ENCODE measurements around the gene IER3IP1.

Gene IER3IP1

GRCh38 chr18:47180765-47181164, 4.6 kb upstream of the IER3IP1 start:
- Histone ChIP-seq H3K9ac (ENCODE audit: low read length) (no peak overlapping the region), H3K27me3 (ENCODE audit: low read length) (no peaks in the 10 kb centered on the region), H4K20me1 (ENCODE audit: low read depth, low read length) (no peaks in the 10 kb centered on the region), H2AFZ (ENCODE audit: low read depth, low read length, severe bottlenecking) (no peak overlapping the region), H3K4me2 (ENCODE audit: low read depth, low read length, poor library complexity, severe bottlenecking) (no peak overlapping the region), H3K27ac (ENCODE audit: low read depth, low read length) (no peak overlapping the region), H3K36me3 (ENCODE audit: low read length) (0 out of 2 replicates have a peak, but pooled peaks cover 3% of the 10 kb centered on the region), H3K9me3 (ENCODE audit: insufficient read depth, low read length) (peaks cover 26% of the 10 kb centered on the region; the same call in 1 of the 2 replicates), H3K9me2 (replicated peaks; ENCODE audit: insufficient read depth, low read length) (no peaks in the 10 kb centered on the region), H3F3A (ENCODE audit: insufficient read depth) (no peaks in the 10 kb centered on the region), H3K79me2 (ENCODE audit: insufficient read depth, low read length) (peaks cover 3% of the 10 kb centered on the region), H3K4me3 (ENCODE audit: insufficient read depth, low read length, poor library complexity, severe bottlenecking) (no peak overlapping the region)
- TF ChIP-seq, protein P1, sequence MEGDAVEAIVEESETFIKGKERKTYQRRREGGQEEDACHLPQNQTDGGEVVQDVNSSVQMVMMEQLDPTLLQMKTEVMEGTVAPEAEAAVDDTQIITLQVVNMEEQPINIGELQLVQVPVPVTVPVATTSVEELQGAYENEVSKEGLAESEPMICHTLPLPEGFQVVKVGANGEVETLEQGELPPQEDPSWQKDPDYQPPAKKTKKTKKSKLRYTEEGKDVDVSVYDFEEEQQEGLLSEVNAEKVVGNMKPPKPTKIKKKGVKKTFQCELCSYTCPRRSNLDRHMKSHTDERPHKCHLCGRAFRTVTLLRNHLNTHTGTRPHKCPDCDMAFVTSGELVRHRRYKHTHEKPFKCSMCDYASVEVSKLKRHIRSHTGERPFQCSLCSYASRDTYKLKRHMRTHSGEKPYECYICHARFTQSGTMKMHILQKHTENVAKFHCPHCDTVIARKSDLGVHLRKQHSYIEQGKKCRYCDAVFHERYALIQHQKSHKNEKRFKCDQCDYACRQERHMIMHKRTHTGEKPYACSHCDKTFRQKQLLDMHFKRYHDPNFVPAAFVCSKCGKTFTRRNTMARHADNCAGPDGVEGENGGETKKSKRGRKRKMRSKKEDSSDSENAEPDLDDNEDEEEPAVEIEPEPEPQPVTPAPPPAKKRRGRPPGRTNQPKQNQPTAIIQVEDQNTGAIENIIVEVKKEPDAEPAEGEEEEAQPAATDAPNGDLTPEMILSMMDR (IDR thresholded peaks at IDR 0.05; ENCODE audit: insufficient read depth, low read length, poor library complexity, severe bottlenecking): no peak
- no peak for TF ChIP-seq EZH2phosphoT487 (conservative IDR thresholded peaks at IDR 0.05; ENCODE audit: low read length)

DNA sequence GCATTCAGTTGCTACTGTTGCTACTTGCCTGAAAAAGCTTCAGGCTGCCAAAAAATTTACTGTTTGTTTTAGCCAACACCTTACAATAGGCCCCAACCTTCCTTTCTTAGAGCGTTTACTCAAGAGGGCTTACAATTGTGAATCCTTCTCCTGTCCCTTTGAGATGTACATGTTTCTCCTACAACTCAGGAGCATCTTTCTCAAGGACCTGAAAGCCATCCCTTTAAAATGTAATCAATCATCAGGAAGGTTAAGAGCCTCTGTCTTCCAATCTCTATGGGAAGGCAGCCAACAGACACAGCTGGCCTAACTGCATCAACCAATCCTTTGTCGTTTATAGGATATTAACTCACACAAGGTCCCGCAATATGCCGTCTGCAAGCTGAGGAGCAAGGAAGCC, 3.4 kb upstream of the IER3IP1 start:
- Histone ChIP-seq H3K79me2 (ENCODE audit: insufficient read depth, low read length) (peaks cover 16% of the 10 kb centered on the region), H3K27ac (ENCODE audit: low read depth, low read length) (no peak overlapping the region), H3K36me3 (ENCODE audit: low read length) (no peaks in the 10 kb centered on the region), H3F3A (ENCODE audit: insufficient read depth) (no peaks in the 10 kb centered on the region), H3K4me2 (ENCODE audit: low read depth, low read length, poor library complexity, severe bottlenecking) (no peak overlapping the region), H3K4me3 (ENCODE audit: insufficient read depth, low read length, poor library complexity, severe bottlenecking) (no peak overlapping the region), H3K9ac (ENCODE audit: low read length) (no peak overlapping the region), H3K27me3 (ENCODE audit: low read length) (no peaks in the 10 kb centered on the region), H3K9me3 (ENCODE audit: insufficient read depth, low read length) (peaks cover 14% of the 10 kb centered on the region; the same call in 1 of the 2 replicates), H4K20me1 (ENCODE audit: low read depth, low read length) (no peaks in the 10 kb centered on the region), H3K9me2 (replicated peaks; ENCODE audit: insufficient read depth, low read length) (no peaks in the 10 kb centered on the region), H2AFZ (ENCODE audit: low read depth, low read length, severe bottlenecking) (no peak overlapping the region)
- no peak for TF ChIP-seq EZH2phosphoT487 (conservative IDR thresholded peaks at IDR 0.05; ENCODE audit: low read length)
- TF ChIP-seq, protein P1 (IDR thresholded peaks at IDR 0.05; ENCODE audit: insufficient read depth, low read length, poor library complexity, severe bottlenecking): no peak

DNA sequence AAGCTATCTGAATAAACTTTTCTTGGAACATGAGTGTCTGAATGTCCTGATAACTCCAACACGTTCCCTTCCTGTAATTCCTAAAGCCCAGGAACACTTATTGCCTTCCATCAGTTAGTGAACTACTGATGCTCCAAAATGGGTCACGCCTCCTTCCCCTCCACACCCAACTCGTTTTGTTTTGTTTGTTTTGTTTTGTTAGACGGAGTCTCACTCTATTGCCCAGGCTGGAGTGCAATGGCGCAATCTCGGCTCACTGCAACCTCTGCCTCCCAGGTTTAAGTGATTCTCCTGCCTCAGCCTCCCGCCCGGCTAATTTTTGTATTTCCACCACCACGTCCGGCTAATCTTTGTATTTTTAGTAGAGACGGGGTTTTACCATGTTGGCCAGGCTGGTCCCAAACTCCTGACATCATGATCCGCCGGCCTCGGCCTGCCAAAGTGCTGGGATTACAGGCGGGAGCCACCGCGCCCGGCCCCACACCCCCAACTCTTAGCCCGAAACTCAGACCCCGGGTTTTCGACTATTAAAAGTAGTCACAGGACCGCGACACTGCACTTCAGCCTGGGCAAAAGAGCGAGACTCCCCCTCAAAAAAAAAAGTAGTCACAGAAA, 774 bp downstream of the IER3IP1 start:
- H3K27me3 ChIP-seq (ENCODE audit: low read length): no peaks in the 10 kb centered on the region
- H3K79me2 ChIP-seq (ENCODE audit: insufficient read depth, low read length): peaks cover 57% of the 10 kb centered on the region
- H3K36me3 ChIP-seq (ENCODE audit: low read length): no peaks in the 10 kb centered on the region
- H3K9me2 ChIP-seq (replicated peaks; ENCODE audit: insufficient read depth, low read length): no peaks in the 10 kb centered on the region
- H4K20me1 ChIP-seq (ENCODE audit: low read depth, low read length): peaks cover 6% of the 10 kb centered on the region; the same call in 1 of the 2 replicates
- peak overlapping the region; percentile 96 for H3K4me3 ChIP-seq (ENCODE audit: insufficient read depth, low read length, poor library complexity, severe bottlenecking)
- H3K9me3 ChIP-seq (ENCODE audit: insufficient read depth, low read length): no peaks in the 10 kb centered on the region
- no peak for TF ChIP-seq EZH2phosphoT487 (conservative IDR thresholded peaks at IDR 0.05; ENCODE audit: low read length)
- TF ChIP-seq, protein P1 (IDR thresholded peaks at IDR 0.05; ENCODE audit: insufficient read depth, low read length, poor library complexity, severe bottlenecking): no peak
- H3K27ac ChIP-seq (ENCODE audit: low read depth, low read length): peak overlapping the region; percentile 43; the same call in 1 of the 2 replicates
- peak overlapping the region; percentile 73 for H3K4me2 ChIP-seq (ENCODE audit: low read depth, low read length, poor library complexity, severe bottlenecking)
- no peaks in the 10 kb centered on the region for H3F3A ChIP-seq (ENCODE audit: insufficient read depth)
- H3K9ac ChIP-seq (ENCODE audit: low read length): peak overlapping the region; percentile 92
- peak overlapping the region; percentile 96 for H2AFZ ChIP-seq (ENCODE audit: low read depth, low read length, severe bottlenecking)
